Umbilical cord (tissue), 2 donors: ENCODE results near the gene RFTN2. TPM values are rescaled to one million over a fixed set of nuclear protein-coding genes. Genes with fewer than 3 reads are reported as not detected.
A peak's percentile ranks its signal among the peaks of the same experiment; 100 is the strongest.
"Not testable (repeated sequence)": the region's sequence is repeated elsewhere in the genome, so short reads cannot be mapped to it uniquely, and the experiment has no call there.

Experiments used
- DNase-seq: peaks from one replicate; pipeline ENCODE4 v3.0.0-alpha.2; 2015; ENCODE audit warnings: low spot score
- total RNA-seq: library from RNA; depleted of rRNA; stranded (reverse); fragments of >200 nt; gene quantifications from one replicate; pipeline ENCODE4 v1.2.3, GENCODE V29; 2014; ENCODE audit warnings: low replicate concordance; ENCODE audit not compliant: insufficient read depth

The RFTN2 gene
- total RNA-seq, 1 donor from 2014 or later = 18.1 TPM

GRCh38 chr2:197604117-197604860 is 71.1 kb downstream of the RFTN2 start:
- no peak for DNase-seq

DNA sequence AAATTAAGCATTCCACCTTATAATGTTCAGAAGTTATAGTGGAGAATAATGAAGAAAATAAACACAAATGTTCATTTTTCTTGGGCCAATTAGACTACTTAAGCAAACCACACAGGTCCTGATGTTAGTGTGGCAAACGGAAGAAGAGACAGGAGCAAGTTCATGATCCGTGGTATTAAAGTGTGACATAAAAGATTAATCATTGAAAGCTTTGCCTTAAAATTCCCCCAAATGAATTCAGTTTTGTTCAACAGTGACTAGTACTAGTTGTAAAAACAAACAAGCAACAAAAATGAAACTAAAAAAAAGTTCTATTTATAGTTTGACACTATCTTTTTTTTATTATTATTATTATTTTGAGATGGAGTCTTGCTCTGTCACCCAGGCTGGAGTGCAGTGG is 73.7 kb downstream of the RFTN2 start:
- no peak for DNase-seq

- DNase-seq = no peak
Observed at GRCh38 chr2:197600306-197600705, 75.1 kb downstream of the RFTN2 start.

GRCh38 chr2:197599285-197599965 is 76.0 kb downstream of the RFTN2 start:
- DNase-seq = peak; percentile 28

DNA sequence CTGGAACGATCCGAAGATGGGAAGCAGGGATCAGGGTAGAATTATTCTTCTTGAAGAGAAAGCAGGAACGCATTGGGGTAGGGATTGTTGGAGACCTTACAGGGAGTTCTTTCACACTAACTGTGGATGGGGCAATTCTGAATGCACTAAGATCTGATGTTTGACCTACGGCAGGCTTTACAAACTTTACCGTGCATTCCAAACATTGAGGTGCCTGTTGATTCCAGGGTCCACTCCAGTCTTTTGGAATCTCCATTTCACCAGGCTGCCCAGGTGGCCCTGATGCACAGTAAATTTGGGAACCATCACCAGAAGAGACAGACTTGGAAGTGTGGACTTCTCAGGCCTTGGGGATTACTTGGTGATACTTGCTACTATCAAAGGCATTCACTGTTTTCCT is 76.9 kb downstream of the RFTN2 start:
- DNase-seq = no peak

DNA sequence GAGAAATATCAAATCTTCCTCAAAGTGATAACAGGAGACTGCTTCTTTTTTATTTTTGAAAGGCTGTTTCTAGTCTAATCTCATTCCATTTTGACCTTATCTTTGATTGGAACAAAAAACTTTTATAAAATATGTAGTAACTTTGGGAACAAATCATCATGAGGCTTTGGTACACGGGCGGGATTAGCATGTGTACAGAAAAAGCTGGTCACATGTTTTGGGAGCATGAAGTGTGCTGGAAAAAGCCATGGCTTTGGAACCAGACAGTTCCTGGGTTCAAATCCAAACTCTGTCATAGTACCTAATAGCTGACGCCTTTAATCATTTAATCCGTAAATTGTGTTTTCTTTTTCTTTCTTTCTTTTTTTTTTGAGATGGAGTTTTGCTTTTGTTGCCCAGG is 78.2 kb downstream of the RFTN2 start:
- no peak for DNase-seq

- DNase-seq = peak; percentile 92
Observed at GRCh38 chr2:197596766-197597165, 78.6 kb downstream of the RFTN2 start.

- DNase-seq = no peak
Observed at GRCh38 chr2:197591339-197592072, 83.9 kb downstream of the RFTN2 start.

DNA sequence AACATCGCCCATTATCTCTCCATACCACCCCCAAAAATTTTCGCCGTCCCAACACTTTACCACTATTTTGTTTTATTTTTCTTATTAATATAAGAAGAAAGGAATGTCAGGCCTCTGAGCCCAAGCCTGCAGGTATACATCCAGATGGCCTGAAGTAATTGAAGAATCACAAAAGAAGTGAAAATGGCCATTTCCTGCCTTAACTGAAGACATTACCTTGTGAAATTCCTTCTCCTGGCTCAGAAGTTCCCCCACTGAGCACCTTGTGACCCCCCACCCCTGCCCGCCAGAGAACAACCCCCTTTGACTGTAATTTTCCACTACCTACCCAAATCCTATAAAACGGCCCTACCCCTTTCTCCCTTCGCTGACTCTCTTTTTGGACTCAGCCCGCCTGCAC is 88.1 kb downstream of the RFTN2 start:
- not testable (repeated sequence) for DNase-seq

GRCh38 chr2:197580166-197580565 is 95.2 kb downstream of the RFTN2 start:
- not testable (repeated sequence) for DNase-seq

GRCh38 chr2:197578294-197578693 is 97.1 kb downstream of the RFTN2 start:
- not testable (repeated sequence) for DNase-seq

DNA sequence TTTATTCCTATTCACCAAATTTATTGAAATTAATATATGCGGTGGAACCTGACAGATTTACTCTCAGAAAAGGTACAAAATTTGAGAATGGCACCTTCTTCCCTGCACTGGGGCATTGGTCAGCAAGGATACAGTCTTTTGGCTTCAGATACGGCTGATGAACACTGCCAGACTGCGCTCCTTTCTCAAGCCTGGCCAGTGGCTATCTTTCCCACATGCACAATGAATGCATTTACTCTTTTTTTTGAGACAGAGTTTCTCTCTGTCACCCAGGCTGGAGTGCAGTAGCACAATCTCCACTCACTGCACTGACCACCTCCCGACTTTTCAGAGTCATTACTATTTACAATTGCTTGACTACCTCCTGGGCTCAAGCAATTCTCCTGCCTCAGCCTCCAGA is 97.9 kb downstream of the RFTN2 start:
- no peak for DNase-seq

DNA sequence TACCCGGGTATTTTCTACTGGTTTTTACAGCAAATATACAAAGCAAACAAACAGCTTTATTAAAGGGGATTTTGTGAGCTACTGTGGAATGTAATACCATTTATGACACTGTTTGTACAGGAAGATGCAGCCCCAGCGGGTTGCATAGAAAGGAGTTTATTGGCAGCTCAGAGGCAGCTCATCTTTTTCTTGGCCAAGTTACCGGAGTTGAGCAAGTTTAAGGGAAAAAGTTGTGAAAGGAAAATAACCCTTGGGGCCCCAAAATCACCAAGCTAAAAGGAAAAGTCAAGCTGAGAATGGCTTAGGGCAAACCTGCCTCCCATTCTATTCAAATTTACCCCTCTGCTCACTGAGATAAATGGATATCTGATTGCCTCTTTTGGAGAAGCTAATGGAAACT is 98.8 kb downstream of the RFTN2 start:
- peak; percentile 60 for DNase-seq

- DNase-seq = peak; percentile 9
Observed at GRCh38 chr2:197575987-197576386, 99.4 kb downstream of the RFTN2 start.

- no peak for DNase-seq
Observed at GRCh38 chr2:197573608-197574007, 101.8 kb downstream of the RFTN2 start.

GRCh38 chr2:197571627-197572271 is 103.6 kb downstream of the RFTN2 start:
- no peak for DNase-seq

GRCh38 chr2:197560146-197560665 is 115.2 kb downstream of the RFTN2 start:
- DNase-seq = no peak

DNA sequence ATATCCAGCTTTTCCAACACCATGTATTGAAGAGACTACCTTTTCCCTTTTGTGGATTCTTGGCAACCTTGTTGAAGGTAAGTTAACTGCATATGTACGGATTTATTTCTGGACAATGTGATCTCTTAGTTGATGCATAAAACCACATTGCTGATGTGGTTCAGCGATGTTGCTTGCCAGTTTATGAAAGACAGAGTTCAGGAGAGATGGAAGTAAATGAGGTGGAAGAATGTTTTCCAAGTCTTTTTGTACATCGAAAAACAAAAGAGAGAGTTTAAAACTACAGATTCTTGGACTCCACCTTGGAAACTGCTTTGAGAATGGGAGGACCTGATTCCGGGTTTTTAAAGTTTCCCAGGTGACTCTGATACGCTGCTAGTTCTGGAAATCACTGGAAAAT is 115.7 kb downstream of the RFTN2 start:
- DNase-seq = no peak

- no peak for DNase-seq
Observed at GRCh38 chr2:197558393-197558792, 117.0 kb downstream of the RFTN2 start.

DNA sequence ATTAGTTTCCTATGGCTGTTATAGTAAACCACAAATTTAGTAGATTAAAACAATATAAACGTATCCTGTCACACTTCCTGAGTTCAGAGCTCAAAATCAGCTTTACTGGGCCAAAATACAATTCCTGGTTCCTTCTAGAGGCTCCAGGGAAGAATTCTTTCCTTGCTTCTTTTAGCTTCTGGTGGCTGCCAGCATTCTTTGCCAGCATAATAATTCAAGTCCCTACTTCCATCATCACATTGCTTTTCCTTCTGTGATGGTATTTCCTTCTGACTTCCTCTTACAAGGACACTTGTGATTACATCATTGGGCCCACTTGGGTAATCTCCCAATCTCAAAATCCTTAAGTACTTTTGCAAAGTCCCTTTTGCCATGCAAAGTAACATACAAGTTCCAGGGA is 118.9 kb downstream of the RFTN2 start:
- peak; percentile 13 for DNase-seq

GRCh38 chr2:197555467-197555866 is 119.9 kb downstream of the RFTN2 start:
- no peak for DNase-seq

GRCh38 chr2:197551260-197551659 is 124.1 kb downstream of the RFTN2 start:
- DNase-seq = not testable (repeated sequence)
